Stimulated activated CD4-positive, alpha-beta T cell treated with anti-CD3 and anti-CD28 coated beads, Interleukin-1b, Interleukin-23, amount 100 ng/mL, for 4 hours (primary cell): ENCODE data around the gene ASF1B.

ENCODE experiments used
- DNase-seq, 2 donors: peaks; one replicate each; pipeline ENCODE4 v3.0.0-alpha.2; 2020; ENCODE audit warnings: low read depth in 2 of 2

Gene ASF1B

GRCh38 chr19:14138576-14139265, 2.3 kb upstream of the ASF1B start:
- DNase-seq: no peak

- DNase-seq: no peak
These were observed 342 bp downstream of the ASF1B start for GRCh38 chr19:14135985-14136508.

- no peak for DNase-seq
These were observed 1.0 kb downstream of the ASF1B start for GRCh38 chr19:14135355-14135754.

GRCh38 chr19:14127929-14128509, 8.4 kb downstream of the ASF1B start:
- DNase-seq: no peak

- DNase-seq: no peak
These were observed 9.2 kb downstream of the ASF1B start for GRCh38 chr19:14127176-14127575.

- DNase-seq: no peak
These were observed 13.5 kb downstream of the ASF1B start for GRCh38 chr19:14122924-14123323.

GRCh38 chr19:14120497-14120780, 15.9 kb downstream of the ASF1B start:
- DNase-seq: no peak

- DNase-seq: no peak
These were observed 16.5 kb downstream of the ASF1B start for GRCh38 chr19:14119644-14120496.

- DNase-seq: no peak
These were observed 17.2 kb downstream of the ASF1B start for GRCh38 chr19:14119146-14119545.

GRCh38 chr19:14118165-14119051, 18.0 kb downstream of the ASF1B start:
- no peak for DNase-seq

- DNase-seq: peak; percentile 95
These were observed 18.7 kb downstream of the ASF1B start, which contains the start of gene PRKACA for GRCh38 chr19:14117668-14118164. TSS of gene PRKACA (minus strand) at chr19:14117762. CDS start at chr19:14117547, 215 bp downstream.

GRCh38 chr19:14116918-14117578, 19.3 kb downstream of the ASF1B start:
- DNase-seq: no peak

- no peak for DNase-seq
These were observed 19.9 kb downstream of the ASF1B start for GRCh38 chr19:14116525-14116917.

GRCh38 chr19:14115756-14116155, 20.6 kb downstream of the ASF1B start:
- DNase-seq: no peak

- peak; percentile 14 to 53 for DNase-seq
These were observed 21.5 kb downstream of the ASF1B start for GRCh38 chr19:14114854-14115253.

GRCh38 chr19:14114439-14114838, 21.9 kb downstream of the ASF1B start:
- DNase-seq: no peak

- peak in 1 of 2 donors; percentile 51 for DNase-seq
These were observed 22.5 kb downstream of the ASF1B start for GRCh38 chr19:14113762-14114414.

- no peak for DNase-seq
These were observed 23.5 kb downstream of the ASF1B start for GRCh38 chr19:14112809-14113385.

GRCh38 chr19:14112051-14112808, 24.2 kb downstream of the ASF1B start:
- no peak for DNase-seq
